Endodermal cell (in vitro differentiated cells): ENCODE results near the gene ESRRA. TPM values are rescaled to one million over a fixed set of nuclear protein-coding genes. Genes with fewer than 3 reads are reported as not detected.

Experiments
- DNase-seq: peaks from one replicate; pipeline ENCODE4 v3.0.0-alpha.2; 2017
- H3K27ac ChIP-seq: 2 replicates; pipeline ENCODE4 v1.5.1; 2013; ENCODE audit warnings: mild to moderate bottlenecking, low read depth, low read length, moderate library complexity
- H3K27me3 ChIP-seq: 2 replicates; pipeline ENCODE4 v1.6.1; 2013; ENCODE audit warnings: mild to moderate bottlenecking, low read length, moderate library complexity; ENCODE audit not compliant: insufficient read depth, control insufficient read depth, poor library complexity, severe bottlenecking
- H3K36me3 ChIP-seq: 2 replicates; pipeline ENCODE4 v1.7.0; 2013; ENCODE audit warnings: mild to moderate bottlenecking, low read length, moderate library complexity; ENCODE audit not compliant: control insufficient read depth, insufficient read depth
- H3K4me1 ChIP-seq: one replicate; pipeline ENCODE4 v1.7.0; 2013; ENCODE audit warnings: low read length; ENCODE audit not compliant: control insufficient read depth, insufficient read depth
- H3K4me3 ChIP-seq: 2 replicates; pipeline ENCODE4 v1.5.1; 2013; ENCODE audit warnings: mild to moderate bottlenecking, low read length, moderate library complexity
- H3K9ac ChIP-seq: 2 replicates; pipeline ENCODE4 v1.6.1; 2013; ENCODE audit warnings: mild to moderate bottlenecking, low read length, moderate library complexity; ENCODE audit not compliant: poor library complexity, severe bottlenecking; ENCODE audit errors: extremely low read depth
- H3K9me3 ChIP-seq: 2 replicates; pipeline ENCODE4 v1.6.1; 2013; ENCODE audit warnings: mild to moderate bottlenecking, low read length, moderate library complexity; ENCODE audit not compliant: control insufficient read depth
- H3K27ac Mint-ChIP-seq: 2 replicates; pipeline ENCODE4 v1.8.0; 2020; ENCODE audit warnings: mixed read lengths
- H3K27me3 Mint-ChIP-seq: 2 replicates; pipeline ENCODE4 v1.8.0; 2021; ENCODE audit warnings: mild to moderate bottlenecking, mixed read lengths; ENCODE audit not compliant: insufficient read depth
- H3K36me3 Mint-ChIP-seq: 2 replicates; pipeline ENCODE4 v1.8.0; 2020; ENCODE audit warnings: low read depth, mixed read lengths
- H3K4me1 Mint-ChIP-seq: 2 replicates; pipeline ENCODE4 v1.8.0; 2020; ENCODE audit warnings: mixed read lengths
- H3K4me3 Mint-ChIP-seq: 2 replicates; pipeline ENCODE4 v1.8.0; 2020; ENCODE audit warnings: mild to moderate bottlenecking, moderate library complexity, mixed read lengths
- H3K9me3 Mint-ChIP-seq: 2 replicates; pipeline ENCODE4 v1.8.0; 2020; ENCODE audit warnings: mild to moderate bottlenecking, mixed read lengths
- WGBS, 2 experiments: methylation state at CpG; one replicate each; pipeline versions ENCODE4 v1.1.5 to v1.1.7; 2013; ENCODE audit warnings: missing lambda C conversion rate in 2 of 2, mixed read lengths in 1 of 2; ENCODE audit not compliant: insufficient coverage in 1 of 2, insufficient read length in 1 of 2; 5-methylcytosine and 5-hydroxymethylcytosine counted together
- total RNA-seq, 2 donors: library from RNA; stranded (reverse); fragmentation: NEBNext Ultra II Directional in 1 of 2; extraction: Animal tissue kit (Norgen Biotek cat#: 25700) in 1 of 2; gene quantifications; 2 replicates in 1 of 2; 3 replicates in 1 of 2; pipeline ENCODE4 v1.2.1, GENCODE V29; 2021
- TF ChIP-seq, protein P1 (sequence below): fragments of 200-600 bp; sonication (generic); conservative IDR thresholded peaks from 2 replicates; pipeline ENCODE4 v1.5.0; 2021; ENCODE audit warnings: antibody characterized with exemption, mild to moderate bottlenecking

ESRRA gene
- total RNA-seq, 2 donors from 2014 or later = 22.8 to 34.5 TPM

DNA sequence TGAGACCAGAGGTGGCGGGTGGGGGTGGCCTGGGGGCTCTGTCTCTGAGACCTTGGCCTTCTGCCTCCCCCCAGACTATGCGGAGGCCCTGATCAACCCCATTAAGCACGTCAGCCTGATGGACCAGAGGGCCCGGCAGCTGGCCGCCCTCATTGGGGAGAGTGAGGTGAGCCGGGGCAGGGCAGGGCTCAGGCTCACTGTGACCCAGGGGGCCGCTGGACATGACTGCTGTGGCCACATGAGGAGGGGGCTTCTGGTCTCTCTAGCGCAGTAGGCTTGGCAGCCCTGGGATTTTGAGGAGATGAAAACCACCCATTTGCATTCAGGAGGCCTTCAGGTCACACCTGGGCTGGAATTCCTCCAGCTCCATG lies 41.4 kb upstream of the ESRRA start:
- no peaks in the 10 kb centered on the region for H3K9me3 ChIP-seq
- H3K27me3 Mint-ChIP-seq = no peaks in the 10 kb centered on the region
- WGBS, 2 experiments = 94 to 97% methylated on average over 8 of the region's 8 CpGs
- no peaks in the 10 kb centered on the region for H3K27me3 ChIP-seq
- no peak overlapping the region for H3K27ac ChIP-seq
- no peaks in the 10 kb centered on the region for H3K9me3 Mint-ChIP-seq
- H3K4me3 Mint-ChIP-seq = no peak overlapping the region
- no peak overlapping the region for H3K9ac ChIP-seq
- peaks cover 9% of the 10 kb centered on the region for H3K4me1 Mint-ChIP-seq
- H3K36me3 ChIP-seq = peaks cover 50% of the 10 kb centered on the region
- H3K27ac Mint-ChIP-seq = no peak overlapping the region
- H3K4me1 ChIP-seq = no peaks in the 10 kb centered on the region
- peaks cover 51% of the 10 kb centered on the region for H3K36me3 Mint-ChIP-seq
- no peak overlapping the region for H3K4me3 ChIP-seq
- TF ChIP-seq, protein P1, sequence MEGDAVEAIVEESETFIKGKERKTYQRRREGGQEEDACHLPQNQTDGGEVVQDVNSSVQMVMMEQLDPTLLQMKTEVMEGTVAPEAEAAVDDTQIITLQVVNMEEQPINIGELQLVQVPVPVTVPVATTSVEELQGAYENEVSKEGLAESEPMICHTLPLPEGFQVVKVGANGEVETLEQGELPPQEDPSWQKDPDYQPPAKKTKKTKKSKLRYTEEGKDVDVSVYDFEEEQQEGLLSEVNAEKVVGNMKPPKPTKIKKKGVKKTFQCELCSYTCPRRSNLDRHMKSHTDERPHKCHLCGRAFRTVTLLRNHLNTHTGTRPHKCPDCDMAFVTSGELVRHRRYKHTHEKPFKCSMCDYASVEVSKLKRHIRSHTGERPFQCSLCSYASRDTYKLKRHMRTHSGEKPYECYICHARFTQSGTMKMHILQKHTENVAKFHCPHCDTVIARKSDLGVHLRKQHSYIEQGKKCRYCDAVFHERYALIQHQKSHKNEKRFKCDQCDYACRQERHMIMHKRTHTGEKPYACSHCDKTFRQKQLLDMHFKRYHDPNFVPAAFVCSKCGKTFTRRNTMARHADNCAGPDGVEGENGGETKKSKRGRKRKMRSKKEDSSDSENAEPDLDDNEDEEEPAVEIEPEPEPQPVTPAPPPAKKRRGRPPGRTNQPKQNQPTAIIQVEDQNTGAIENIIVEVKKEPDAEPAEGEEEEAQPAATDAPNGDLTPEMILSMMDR = no peak
- no peak for DNase-seq

DNA sequence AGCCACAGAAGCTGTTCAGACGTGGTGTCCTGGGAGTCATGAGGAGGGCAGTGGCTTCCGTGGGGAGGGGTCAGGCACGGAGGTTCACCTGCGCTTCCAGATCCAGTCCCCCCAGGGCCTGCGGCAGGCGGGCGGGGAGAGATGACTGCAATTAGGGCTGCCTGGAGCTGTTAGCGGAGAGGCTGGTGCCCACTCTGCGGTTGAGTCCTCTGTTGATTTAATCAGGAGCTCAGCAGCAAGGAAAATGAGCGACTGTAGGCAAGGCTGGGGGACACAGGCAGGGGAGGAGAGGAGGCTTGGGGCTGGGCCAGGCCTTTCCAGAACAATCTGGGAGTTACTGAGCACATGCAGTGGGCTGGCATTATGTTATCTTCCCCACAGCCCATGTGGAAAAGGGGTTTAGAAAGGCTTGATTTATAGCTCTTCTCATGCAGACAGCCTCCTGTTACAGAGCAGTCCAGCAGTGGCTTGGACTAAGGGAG lies 40.9 kb upstream of the ESRRA start:
- peaks cover 47% of the 10 kb centered on the region for H3K36me3 ChIP-seq

DNA sequence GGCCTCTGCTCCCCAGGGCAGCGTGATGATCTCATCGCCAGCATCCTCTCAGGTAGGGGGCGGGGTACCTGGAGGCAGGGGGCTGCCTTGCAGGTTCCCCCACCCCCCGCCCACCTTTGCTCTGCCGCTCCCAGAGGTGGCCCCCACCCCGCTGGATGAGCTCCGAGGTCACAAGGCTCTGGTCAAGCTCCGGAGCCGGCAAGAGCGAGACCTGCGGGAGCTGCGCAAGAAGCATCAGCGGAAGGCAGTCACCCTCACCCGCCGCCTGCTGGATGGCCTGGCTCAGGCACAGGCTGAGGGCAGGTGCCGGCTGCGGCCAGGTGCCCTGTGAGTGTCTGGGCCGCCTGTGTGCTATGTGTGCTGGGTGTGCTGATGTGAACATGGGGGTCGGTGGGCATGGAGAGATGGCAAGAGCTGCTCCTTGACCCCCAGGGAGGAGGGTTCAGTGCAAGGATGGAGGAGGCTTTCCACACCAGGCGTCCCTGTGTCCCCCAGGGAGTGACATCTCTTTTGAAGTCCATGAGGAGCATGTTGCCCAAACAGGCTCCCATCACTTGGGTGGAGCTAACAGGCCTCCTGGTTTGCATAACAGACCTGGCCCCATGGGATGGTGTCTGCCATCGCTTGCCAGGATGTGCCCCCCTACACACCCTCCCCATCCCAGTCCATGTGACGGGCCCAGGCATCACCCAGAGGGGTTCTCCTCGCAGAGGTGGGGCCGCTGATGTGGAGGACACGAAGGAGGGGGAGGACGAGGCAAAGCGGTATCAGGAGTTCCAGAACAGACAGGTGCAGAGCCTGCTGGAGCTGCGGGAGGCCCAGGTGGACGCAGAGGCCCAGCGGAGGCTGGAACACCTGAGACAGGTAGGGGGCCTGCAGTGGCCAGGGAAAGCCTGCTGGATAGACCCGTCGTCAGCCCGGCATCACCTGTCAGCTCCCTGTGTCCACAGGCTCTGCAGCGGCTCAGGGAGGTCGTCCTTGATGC lies 39.9 kb upstream of the ESRRA start:
- no peak overlapping the region for H3K4me3 ChIP-seq
- 94 to 95% methylated on average over 25 to 35 of the region's 35 CpGs for WGBS, 2 experiments
- no peak overlapping the region for H3K27ac ChIP-seq
- Mint-ChIP-seq H3K27me3 (no peaks in the 10 kb centered on the region), H3K9me3 (no peaks in the 10 kb centered on the region), H3K36me3 (peaks cover 37% of the 10 kb centered on the region), H3K4me1 (peaks cover 10% of the 10 kb centered on the region), H3K4me3 (no peak overlapping the region), H3K27ac (no peak overlapping the region)
- H3K36me3 ChIP-seq = peaks cover 37% of the 10 kb centered on the region
- no peak overlapping the region for H3K9ac ChIP-seq
- no peaks in the 10 kb centered on the region for H3K27me3 ChIP-seq
- TF ChIP-seq, protein P1 = no peak
- DNase-seq = no peak
- no peaks in the 10 kb centered on the region for H3K9me3 ChIP-seq
- H3K4me1 ChIP-seq = no peaks in the 10 kb centered on the region

More for the DNA sequence above, 40.9 kb upstream of the ESRRA start:
- Histone ChIP-seq H3K9me3 (no peaks in the 10 kb centered on the region), H3K9ac (no peak overlapping the region), H3K27me3 (no peaks in the 10 kb centered on the region), H3K4me1 (no peaks in the 10 kb centered on the region), H3K4me3 (no peak overlapping the region), H3K27ac (no peak overlapping the region)
- 87 to 98% methylated on average over 6 to 10 of the region's 10 CpGs for WGBS, 2 experiments
- Mint-ChIP-seq H3K4me1 (peaks cover 10% of the 10 kb centered on the region), H3K27ac (no peak overlapping the region), H3K9me3 (no peaks in the 10 kb centered on the region), H3K27me3 (no peaks in the 10 kb centered on the region), H3K36me3 (peaks cover 47% of the 10 kb centered on the region), H3K4me3 (no peak overlapping the region)
- DNase-seq = no peak
- TF ChIP-seq, protein P1 = no peak
